Stimulated activated CD4-positive, alpha-beta T cell treated with anti-CD3 and anti-CD28 coated beads, Interleukin-4, amount 100 ng/mL, for 1 hour (primary cell): ENCODE results near the gene BCAP31.
A peak's percentile ranks its signal among the peaks of the same experiment; 100 is the strongest.

Source experiments
- DNase-seq: peaks from one replicate; pipeline ENCODE4 v3.0.0-alpha.2; 2020

Gene BCAP31

GRCh38 chrX:153724252-153725038, at the start of gene BCAP31, which contains the start of gene ABCD1:
BCAP31 (minus strand) TSS chrX:153724387; CDS start chrX:153723244, 1,143 bp downstream.
ABCD1 (plus strand) TSS chrX:153724856; CDS start chrX:153725267, 411 bp downstream.
- peak; percentile 87 for DNase-seq

GRCh38 chrX:153773218-153773611, 49.0 kb upstream of the BCAP31 start:
- no peak for DNase-seq

- DNase-seq: no peak
Measured at GRCh38 chrX:153772316-153773217, 48.4 kb upstream of the BCAP31 start.

DNA sequence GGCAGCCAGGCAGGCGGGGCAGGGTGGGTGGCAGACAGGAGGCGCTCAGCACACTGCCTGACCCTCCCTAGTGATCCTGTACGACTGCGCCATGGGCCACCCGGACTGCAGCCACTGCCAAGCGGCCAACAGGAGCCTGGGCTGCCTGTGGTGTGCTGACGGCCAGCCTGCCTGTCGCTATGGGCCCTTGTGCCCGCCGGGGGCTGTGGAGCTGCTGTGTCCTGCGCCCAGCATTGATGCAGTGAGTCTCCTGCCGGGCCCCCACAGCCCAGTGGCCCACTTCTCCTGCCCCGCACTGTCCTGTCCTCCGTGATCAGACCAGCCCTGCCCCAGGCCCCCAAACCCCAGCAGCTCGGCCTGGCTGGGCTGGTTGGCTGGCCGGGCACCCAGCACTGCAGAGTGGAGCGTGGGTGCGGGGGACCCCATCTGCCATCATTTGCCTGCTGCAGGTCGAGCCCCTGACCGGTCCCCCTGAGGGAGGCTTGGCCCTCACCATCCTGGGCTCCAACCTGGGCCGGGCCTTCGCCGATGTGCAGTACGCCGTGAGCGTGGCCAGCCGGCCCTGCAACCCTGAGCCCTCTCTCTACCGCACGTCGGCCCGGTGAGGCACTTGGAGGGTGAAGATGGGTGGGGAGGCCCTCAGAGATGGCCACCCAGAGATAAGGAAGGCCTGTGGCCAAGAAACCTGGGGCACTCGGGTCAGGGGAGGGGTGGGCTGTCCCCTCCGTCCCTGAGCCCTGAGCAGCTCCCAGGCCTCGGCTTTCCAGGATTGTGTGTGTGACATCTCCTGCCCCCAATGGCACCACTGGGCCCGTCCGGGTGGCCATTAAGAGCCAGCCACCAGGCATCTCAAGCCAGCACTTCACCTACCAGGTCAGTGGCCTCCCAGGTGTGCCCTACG, 47.5 kb upstream of the BCAP31 start:
- DNase-seq: no peak

DNA sequence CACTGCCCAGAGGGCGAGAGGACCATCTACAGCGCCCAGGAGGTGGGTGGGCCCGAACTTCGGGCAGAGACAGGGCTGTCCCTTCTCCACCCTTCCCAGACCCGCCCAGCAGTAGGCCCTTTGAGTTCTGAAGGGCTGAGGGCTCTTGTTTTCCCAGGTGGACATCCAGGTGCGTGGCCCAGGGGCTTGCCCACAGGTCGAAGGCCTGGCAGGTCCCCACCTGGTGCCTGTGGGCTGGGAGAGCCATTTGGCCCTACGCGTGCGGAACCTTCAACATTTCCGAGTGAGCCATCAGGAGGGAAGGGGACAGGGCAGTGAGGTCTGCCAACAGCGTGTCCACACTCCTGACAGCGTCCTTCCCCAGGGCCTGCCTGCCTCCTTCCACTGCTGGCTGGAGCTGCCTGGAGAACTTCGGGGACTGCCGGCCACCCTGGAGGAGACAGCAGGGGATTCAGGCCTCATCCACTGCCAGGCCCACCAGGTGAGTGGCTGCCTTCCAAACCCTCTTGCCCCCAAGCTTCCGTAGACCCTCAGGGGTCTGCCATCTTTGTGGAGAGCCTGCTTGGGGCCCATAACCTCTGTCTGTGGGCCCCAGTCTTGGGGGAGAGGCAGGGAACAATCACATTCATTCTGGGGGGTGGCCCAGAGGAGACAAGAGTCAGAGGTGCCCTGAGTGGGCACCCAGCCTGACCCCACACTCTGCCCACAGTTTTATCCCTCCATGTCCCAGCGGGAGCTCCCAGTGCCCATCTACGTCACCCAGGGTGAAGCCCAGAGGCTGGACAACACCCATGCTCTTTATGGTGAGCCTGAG, 46.6 kb upstream of the BCAP31 start:
- DNase-seq: no peak

DNA sequence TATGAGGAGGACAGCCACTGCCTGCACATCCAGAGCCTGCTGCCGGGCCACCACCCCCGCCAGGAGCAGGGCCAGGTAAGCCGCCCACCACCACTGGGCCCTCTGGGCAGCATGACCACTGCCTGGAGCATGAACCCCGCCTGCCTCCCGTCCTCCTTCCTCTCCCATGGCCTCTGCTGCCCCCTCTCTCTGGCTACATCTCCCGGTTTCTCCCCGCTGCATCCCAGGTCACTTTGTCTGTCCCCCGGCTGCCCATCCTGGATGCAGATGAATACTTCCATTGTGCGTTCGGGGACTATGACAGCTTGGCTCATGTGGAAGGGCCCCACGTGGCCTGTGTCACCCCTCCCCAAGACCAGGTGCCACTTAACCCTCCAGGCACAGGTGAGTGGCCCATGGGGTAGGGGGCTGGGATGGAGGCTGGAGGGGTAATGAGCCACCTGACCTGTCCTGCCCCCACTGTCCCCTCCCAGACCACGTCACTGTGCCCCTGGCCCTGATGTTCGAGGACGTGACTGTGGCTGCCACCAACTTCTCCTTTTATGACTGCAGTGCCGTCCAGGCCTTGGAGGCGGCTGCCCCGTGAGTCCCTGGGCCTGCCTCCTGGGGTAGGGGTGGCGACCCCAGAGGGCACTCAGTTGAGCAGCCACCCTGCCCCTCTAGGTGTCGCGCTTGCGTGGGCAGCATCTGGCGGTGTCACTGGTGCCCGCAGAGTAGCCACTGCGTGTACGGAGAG, 45.8 kb upstream of the BCAP31 start:
- DNase-seq: no peak

DNA sequence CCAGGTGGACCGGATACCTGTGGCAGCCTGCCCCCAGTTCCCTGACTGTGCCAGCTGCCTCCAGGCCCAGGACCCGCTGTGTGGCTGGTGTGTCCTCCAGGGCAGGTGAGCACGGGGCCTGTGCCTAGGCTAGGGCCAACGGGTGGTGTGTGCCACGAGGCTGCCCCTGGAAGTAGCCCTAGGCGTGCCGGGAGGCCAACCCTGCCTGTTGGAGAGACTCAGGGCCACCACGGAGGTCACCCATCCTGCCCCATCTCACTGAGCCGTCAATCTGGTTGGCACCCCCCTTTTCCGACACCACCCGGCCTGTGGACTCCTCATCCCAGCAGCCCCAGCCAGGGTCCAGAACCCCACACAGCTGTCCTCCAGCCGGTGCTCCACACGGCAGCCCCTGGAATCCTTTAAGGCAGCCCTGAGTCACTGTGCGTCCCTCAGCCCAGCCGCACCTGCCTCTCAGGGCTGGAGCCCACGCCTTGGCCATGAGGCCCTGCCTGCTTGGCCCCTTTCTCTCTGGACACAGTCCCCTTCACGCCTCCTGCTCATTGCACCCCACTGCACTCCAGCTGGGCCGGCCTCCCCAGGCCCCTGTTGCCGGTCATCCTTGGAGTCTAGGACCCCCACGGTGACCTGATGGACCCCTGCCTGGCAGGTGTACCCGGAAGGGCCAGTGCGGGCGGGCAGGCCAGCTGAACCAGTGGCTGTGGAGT, 45.1 kb upstream of the BCAP31 start:
- no peak for DNase-seq

DNA sequence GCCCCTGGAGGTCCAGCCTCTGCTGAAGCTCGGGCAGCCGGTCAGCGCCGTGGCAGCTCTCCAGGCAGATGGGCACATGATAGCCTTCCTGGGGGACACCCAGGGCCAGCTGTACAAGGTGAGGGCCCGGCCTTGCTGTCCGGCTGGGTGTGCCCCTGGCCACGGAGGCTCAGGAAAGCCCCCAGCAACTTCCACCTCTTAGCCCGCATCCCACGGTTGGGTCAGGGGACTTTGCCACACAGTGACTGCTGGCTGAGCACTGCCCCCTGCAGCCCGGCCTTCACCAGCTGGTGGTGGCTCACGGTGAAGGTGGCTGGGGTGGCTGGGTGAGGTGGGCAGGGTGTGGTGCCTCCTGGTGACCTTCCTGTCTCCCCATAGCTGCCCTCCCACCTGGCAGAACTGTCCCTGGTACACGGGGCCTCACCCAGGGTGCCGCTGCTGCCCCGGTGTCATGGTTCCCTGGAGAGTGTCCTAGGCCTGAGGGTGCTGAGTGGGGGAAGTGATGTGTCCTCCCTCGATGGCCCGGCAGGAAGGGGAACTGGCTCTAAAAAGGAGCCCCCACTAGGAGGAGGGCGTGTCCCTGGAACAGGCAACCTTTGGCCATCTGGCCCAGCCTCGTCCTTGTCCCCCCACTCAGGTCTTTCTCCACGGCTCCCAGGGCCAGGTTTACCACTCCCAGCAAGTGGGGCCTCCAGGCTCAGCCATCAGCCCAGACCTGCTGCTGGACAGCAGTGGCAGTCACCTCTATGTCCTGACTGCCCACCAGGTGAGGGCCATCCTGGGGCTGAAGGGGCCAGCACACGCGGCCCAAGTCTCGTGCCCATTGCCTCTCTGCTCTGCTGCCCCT, 44.3 kb upstream of the BCAP31 start:
- DNase-seq: no peak

DNA sequence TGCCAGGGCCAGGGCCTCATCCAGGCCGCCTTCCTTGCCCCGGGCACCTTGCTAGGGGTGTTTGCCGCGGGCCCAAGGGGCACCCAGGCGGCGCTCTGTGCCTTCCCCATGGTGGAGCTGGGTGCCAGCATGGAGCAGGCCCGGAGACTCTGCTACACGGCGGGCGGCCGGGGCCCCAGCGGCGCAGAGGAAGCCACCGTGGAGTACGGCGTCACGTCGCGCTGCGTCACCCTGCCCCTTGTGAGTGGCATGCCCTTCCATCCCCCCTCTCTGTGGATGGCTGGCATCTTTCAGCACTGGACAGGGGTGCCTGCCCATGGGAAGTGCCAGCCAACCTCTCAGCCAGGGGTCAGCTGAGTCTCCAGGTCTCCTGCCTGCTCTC, 43.5 kb upstream of the BCAP31 start:
- no peak for DNase-seq

DNA sequence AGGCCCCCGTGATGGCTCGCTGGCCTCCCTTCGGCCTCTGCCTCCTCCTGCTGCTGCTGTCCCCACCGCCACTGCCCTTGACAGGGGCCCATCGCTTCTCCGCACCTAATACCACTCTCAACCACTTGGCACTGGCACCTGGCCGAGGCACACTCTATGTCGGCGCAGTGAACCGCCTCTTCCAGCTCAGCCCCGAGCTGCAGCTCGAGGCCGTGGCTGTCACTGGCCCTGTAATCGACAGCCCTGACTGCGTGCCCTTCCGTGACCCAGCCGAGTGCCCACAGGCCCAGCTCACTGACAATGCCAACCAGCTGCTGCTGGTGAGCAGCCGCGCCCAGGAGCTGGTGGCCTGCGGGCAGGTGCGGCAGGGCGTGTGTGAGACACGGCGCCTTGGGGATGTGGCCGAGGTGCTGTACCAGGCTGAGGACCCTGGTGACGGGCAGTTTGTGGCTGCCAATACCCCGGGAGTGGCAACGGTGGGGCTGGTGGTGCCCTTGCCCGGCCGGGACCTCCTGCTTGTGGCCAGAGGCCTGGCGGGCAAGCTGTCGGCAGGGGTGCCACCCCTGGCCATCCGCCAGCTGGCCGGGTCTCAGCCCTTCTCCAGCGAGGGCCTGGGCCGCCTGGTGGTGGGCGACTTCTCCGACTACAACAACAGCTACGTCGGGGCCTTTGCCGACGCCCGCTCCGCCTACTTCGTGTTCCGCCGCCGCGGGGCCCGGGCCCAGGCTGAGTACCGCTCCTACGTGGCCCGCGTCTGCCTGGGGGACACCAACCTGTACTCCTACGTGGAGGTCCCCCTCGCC, 42.9 kb upstream of the BCAP31 start:
- no peak for DNase-seq

GRCh38 chrX:153766098-153766817, 42.1 kb upstream of the BCAP31 start:
- DNase-seq: peak; percentile 37

GRCh38 chrX:153765138-153766079, 41.2 kb upstream of the BCAP31 start:
- no peak for DNase-seq

GRCh38 chrX:153764786-153765137, 40.6 kb upstream of the BCAP31 start:
- no peak for DNase-seq

DNA sequence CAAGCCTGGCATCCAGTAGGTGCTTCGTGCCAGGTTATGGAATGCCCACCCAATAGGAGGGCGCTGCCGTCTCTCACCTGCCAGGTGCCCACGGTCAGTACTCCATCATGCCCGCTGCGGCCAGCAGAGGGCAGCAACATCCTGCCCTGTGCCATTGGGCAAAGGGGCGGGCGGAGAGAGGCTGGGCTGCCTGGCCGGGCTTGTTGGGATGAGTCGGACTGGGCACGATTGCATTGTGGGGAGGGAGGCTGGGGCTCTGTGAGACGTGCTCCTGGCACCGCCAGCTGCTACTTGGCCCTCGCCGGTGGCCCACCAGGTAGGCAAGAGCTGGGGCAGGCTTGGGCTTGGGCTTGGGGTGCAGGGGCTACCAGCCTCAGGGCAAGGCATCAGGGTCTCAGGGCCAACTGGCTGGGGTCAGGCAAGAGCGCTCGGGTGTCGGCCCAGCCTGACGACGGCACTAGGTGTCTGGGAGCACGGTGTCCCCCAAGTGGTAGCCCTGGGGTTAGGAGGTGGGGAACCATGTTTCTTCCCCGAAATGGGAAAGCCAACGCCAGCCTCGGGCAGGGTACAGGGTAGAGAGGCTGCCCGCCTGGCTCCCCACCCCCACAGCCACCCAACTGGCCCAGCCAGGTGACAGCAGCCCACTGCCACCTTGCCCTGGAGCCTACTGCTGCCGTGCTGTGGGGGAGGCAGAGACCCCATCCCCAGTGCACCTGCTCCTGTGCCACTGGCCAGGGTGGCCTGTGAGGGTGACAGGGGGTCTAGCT, 40.0 kb upstream of the BCAP31 start, which contains the start of gene PLXNB3:
Gene PLXNB3 (plus strand): TSS at position 261 of the 767 bp plus-strand sequence. CDS start 1,287 bp downstream, outside the sequence.
- DNase-seq: peak; percentile 73

DNA sequence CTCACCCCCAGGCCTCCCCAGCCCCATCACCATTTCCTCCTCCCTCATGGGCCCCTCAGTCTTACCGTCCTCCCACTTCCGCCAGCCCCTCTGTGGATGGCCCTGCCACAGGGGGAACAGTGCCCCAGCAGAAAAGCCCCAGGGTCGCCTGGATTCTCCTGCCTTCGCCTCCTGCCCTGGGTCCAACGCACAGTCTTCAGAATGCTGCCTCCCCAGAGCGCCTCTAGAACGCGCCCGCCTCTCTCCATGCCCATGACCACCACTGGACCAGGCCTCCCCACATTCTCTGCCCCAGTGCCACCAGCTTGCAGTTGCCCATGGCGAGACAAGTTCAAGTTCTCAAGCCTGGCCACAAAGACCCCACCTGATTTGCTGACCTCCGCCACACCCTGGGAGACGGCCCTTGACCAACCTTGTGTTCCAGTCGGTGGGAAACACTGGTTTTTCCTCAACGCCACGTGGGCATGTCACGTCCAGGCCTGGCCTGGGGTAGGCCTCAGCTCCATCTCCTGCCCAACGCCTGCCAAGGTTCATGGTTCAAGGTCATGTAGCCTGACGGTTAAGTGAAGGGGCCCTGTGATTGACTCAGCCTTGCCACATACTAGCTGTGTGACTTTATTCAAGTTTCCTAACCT, 39.2 kb upstream of the BCAP31 start:
- DNase-seq: no peak
